ENCODE measurements around the gene RADIL.

RADIL gene

DNA sequence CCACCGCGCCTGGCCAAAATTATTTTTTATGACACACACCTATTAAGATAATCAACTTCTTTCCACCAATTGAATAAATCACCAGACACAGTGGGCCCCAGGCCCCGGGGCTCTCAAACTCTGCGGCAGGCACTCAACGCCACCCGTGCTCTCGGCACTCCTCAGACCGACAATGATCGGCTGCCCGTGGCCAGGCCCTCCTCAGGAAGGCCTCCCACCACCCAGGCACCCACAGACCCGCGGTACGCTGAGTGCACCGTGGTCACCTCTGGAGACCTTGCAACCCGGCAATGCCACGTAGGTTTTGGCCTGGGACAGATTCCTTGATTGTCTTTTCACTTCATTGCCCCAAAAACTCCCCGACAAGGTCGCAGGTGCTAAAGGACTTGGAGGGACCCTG, 6.9 kb downstream of the RADIL start:
- Histone ChIP-seq H3K79me2 (ENCODE audit: insufficient read depth, low read length) (no peaks in the 10 kb centered on the region), H3K4me1 (ENCODE audit: insufficient read depth, low read length, poor library complexity, severe bottlenecking) (no peaks in the 10 kb centered on the region), H3K9me2 (replicated peaks; ENCODE audit: low read depth, low read length) (no peaks in the 10 kb centered on the region), H3K4me3 (ENCODE audit: low read length, poor library complexity, severe bottlenecking) (no peak overlapping the region), H3K9me3 (ENCODE audit: insufficient read depth, low read depth, low read length) (no peaks in the 10 kb centered on the region), H3F3A (ENCODE audit: low read depth) (no peaks in the 10 kb centered on the region), H3K9ac (ENCODE audit: low read depth, low read length, poor library complexity, severe bottlenecking) (no peak overlapping the region), H3K27me3 (ENCODE audit: insufficient read depth, low read length, poor library complexity, severe bottlenecking) (no peaks in the 10 kb centered on the region), H4K20me1 (ENCODE audit: insufficient read depth, low read length, poor library complexity, severe bottlenecking) (no peaks in the 10 kb centered on the region), H3K4me2 (ENCODE audit: low read depth, low read length, poor library complexity, severe bottlenecking) (no peak overlapping the region), H3K36me3 (ENCODE audit: insufficient read depth, low read length) (no peaks in the 10 kb centered on the region), H2AFZ (ENCODE audit: low read length) (no peak overlapping the region)
- TF ChIP-seq EZH2phosphoT487 (IDR thresholded peaks at IDR 0.05; ENCODE audit: borderline replicate concordance), result no peak
- TF ChIP-seq, protein P1, sequence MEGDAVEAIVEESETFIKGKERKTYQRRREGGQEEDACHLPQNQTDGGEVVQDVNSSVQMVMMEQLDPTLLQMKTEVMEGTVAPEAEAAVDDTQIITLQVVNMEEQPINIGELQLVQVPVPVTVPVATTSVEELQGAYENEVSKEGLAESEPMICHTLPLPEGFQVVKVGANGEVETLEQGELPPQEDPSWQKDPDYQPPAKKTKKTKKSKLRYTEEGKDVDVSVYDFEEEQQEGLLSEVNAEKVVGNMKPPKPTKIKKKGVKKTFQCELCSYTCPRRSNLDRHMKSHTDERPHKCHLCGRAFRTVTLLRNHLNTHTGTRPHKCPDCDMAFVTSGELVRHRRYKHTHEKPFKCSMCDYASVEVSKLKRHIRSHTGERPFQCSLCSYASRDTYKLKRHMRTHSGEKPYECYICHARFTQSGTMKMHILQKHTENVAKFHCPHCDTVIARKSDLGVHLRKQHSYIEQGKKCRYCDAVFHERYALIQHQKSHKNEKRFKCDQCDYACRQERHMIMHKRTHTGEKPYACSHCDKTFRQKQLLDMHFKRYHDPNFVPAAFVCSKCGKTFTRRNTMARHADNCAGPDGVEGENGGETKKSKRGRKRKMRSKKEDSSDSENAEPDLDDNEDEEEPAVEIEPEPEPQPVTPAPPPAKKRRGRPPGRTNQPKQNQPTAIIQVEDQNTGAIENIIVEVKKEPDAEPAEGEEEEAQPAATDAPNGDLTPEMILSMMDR (conservative IDR thresholded peaks at IDR 0.05; ENCODE audit: low read length), result no peak

DNA sequence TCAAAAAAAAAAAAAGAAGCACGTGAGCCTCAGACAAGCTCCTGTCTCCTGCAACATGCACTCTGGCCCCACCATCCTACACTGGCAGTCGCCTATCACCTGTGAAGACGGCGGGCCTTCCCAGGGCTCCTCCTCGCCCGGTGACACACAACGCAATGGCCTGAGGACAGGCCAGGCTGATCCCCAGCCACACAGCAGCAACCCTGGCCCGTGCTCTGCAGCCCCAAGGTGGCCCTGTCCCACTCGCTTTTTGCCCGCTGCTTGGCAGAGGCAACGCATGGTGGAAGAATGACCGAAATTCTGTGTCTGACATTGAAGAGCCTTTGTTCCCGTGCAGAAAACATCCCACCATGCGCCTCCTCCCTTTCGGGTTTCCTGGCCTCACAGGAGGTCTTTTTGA, 8.1 kb downstream of the RADIL start:
- H3K36me3 ChIP-seq (ENCODE audit: insufficient read depth, low read length), result no peaks in the 10 kb centered on the region
- H3K4me3 ChIP-seq (ENCODE audit: low read length, poor library complexity, severe bottlenecking), result no peak overlapping the region
- no peaks in the 10 kb centered on the region for H3K79me2 ChIP-seq (ENCODE audit: insufficient read depth, low read length)
- no peaks in the 10 kb centered on the region for H3K9me3 ChIP-seq (ENCODE audit: insufficient read depth, low read depth, low read length)
- no peak overlapping the region for H3K4me2 ChIP-seq (ENCODE audit: low read depth, low read length, poor library complexity, severe bottlenecking)
- no peaks in the 10 kb centered on the region for H3K9me2 ChIP-seq (replicated peaks; ENCODE audit: low read depth, low read length)
- no peaks in the 10 kb centered on the region for H3K27me3 ChIP-seq (ENCODE audit: insufficient read depth, low read length, poor library complexity, severe bottlenecking)
- H2AFZ ChIP-seq (ENCODE audit: low read length), result no peak overlapping the region
- no peaks in the 10 kb centered on the region for H4K20me1 ChIP-seq (ENCODE audit: insufficient read depth, low read length, poor library complexity, severe bottlenecking)
- no peak overlapping the region for H3K9ac ChIP-seq (ENCODE audit: low read depth, low read length, poor library complexity, severe bottlenecking)
- H3F3A ChIP-seq (ENCODE audit: low read depth), result no peaks in the 10 kb centered on the region
- H3K4me1 ChIP-seq (ENCODE audit: insufficient read depth, low read length, poor library complexity, severe bottlenecking), result no peaks in the 10 kb centered on the region
- no peak for TF ChIP-seq EZH2phosphoT487 (IDR thresholded peaks at IDR 0.05; ENCODE audit: borderline replicate concordance)
- TF ChIP-seq, protein P1 (conservative IDR thresholded peaks at IDR 0.05; ENCODE audit: low read length), result no peak

DNA sequence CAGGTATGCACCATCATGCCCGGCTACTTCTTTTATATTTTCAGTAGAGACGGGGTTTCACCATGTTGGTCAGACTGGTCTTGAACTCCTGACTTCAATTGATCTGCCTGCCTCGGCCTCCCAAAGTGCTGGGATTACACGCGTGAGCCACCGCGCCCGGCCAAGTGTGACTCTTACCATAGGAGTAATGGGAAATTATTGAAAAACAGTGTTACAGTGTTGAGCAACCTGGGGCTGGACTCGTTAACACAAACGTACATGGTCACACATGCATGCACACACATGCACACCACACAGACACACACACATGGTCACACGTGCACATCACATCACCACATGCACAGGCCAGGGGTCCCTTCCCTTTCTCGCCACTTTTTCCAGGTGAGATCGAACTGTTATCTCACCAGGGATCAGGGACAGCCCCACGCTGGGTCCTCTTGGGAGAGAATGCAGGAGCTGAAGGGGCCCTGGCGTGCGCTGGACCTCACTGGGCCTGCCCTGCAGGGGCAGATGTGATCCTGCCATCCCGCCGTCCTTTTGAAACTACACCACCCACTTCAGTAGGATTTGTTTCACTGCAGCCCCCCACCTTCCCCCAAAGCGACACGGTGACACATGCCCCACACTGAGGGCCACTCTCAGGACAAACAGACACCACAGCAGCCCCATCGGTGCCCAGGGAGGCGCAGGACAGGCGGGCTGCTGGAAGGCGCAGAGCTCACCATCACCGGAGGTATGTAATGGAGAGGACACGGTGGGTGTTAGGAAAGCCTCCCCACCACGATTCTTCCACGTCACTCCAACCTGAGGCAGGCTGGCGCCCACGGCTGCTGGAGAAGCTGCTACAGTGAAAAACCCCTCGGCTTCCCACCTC, 10.2 kb downstream of the RADIL start:
- Histone ChIP-seq H4K20me1 (ENCODE audit: insufficient read depth, low read length, poor library complexity, severe bottlenecking) (no peaks in the 10 kb centered on the region), H3K9me2 (replicated peaks; ENCODE audit: low read depth, low read length) (no peaks in the 10 kb centered on the region), H3F3A (ENCODE audit: low read depth) (no peaks in the 10 kb centered on the region), H3K4me3 (ENCODE audit: low read length, poor library complexity, severe bottlenecking) (no peak overlapping the region), H3K79me2 (ENCODE audit: insufficient read depth, low read length) (no peaks in the 10 kb centered on the region), H3K9me3 (ENCODE audit: insufficient read depth, low read depth, low read length) (no peaks in the 10 kb centered on the region), H2AFZ (ENCODE audit: low read length) (no peak overlapping the region), H3K9ac (ENCODE audit: low read depth, low read length, poor library complexity, severe bottlenecking) (no peak overlapping the region), H3K27me3 (ENCODE audit: insufficient read depth, low read length, poor library complexity, severe bottlenecking) (no peaks in the 10 kb centered on the region), H3K36me3 (ENCODE audit: insufficient read depth, low read length) (no peaks in the 10 kb centered on the region), H3K4me2 (ENCODE audit: low read depth, low read length, poor library complexity, severe bottlenecking) (no peak overlapping the region), H3K4me1 (ENCODE audit: insufficient read depth, low read length, poor library complexity, severe bottlenecking) (no peaks in the 10 kb centered on the region)
- TF ChIP-seq, protein P1 (conservative IDR thresholded peaks at IDR 0.05; ENCODE audit: low read length), result no peak
- no peak for TF ChIP-seq EZH2phosphoT487 (IDR thresholded peaks at IDR 0.05; ENCODE audit: borderline replicate concordance)
